HG03066 (cell line): Measurements from ENCODE around the gene JCAD.
"Not testable (repeated sequence)": the region's sequence is repeated elsewhere in the genome, so short reads cannot be mapped to it uniquely, and the experiment has no call there.

ENCODE experiments used
- ATAC-seq: cut with Tn5 transposase; IDR thresholded peaks from one replicate; pipeline ENCODE4 v1.9.1; 2021; ENCODE audit warnings: low read depth; ENCODE audit not compliant: unreplicated experiment

The JCAD gene

GRCh38 chr10:30029164-30029871, 30.1 kb downstream of the JCAD start:
- ATAC-seq: no peak

GRCh38 chr10:30028738-30029030, 30.7 kb downstream of the JCAD start:
- ATAC-seq: no peak

DNA sequence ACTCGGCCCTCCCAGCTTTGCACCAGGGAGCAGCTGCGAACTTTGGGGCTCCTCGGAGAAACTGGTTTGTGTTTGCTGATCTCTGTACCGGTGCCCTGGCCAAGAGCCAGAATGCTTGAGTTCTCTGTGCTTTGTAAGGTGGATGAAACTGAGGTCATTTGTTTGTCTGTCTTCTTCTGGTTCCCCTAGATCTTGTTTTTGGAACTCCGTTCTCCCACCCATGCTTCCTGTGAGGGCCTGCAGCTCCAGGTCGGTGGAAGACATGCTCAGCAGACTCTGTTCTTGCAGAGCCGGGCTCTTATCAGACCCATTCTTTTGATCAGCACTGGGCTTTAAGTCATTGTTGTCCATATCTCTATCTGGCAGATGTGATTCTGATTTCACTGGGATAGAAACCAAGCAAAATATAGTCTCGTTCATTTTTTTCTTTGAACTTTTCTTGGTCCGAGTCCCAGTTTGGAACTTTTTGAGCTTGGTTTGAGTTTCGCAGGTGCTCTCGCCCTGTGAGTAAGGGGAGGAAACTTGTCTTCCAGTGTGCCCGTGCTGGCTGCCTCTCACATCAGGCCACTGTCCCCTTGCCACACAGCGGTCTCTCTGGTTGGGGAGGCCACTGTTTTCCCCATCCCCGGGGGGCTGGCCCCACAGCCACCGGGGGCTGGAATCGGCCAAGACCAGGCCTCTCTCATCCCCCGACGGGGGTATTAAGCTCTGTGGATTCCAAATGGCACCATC, 31.2 kb downstream of the JCAD start:
- ATAC-seq: no peak

- peak; percentile 90 for ATAC-seq
Measured at GRCh38 chr10:30027057-30028005, 32.1 kb downstream of the JCAD start.

DNA sequence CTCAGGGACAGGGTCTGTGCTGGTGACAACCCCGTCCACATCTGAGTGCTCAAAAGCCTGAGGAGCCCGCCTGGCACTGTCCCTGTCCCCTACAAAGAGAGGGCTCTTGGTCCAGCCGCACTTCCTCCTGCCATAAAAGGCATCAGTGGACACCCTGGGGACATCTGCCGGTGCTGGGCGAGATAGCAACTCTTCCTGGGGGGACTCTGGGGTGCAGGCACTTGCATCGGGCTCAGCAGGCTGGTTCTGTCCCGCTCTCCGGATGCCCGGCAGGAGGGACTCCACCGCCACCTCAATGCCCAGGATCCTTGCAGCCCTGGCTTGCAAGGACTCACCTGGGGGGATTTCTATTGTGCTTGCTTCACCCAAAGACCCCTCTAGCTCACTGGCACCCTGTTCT, 32.8 kb downstream of the JCAD start:
- no peak for ATAC-seq

- no peak for ATAC-seq
Measured at GRCh38 chr10:30026080-30026479, 33.3 kb downstream of the JCAD start.

- not testable (repeated sequence) for ATAC-seq
Measured at GRCh38 chr10:30025428-30025827, 34.0 kb downstream of the JCAD start.

GRCh38 chr10:30022590-30022989, 36.8 kb downstream of the JCAD start:
- ATAC-seq: no peak

DNA sequence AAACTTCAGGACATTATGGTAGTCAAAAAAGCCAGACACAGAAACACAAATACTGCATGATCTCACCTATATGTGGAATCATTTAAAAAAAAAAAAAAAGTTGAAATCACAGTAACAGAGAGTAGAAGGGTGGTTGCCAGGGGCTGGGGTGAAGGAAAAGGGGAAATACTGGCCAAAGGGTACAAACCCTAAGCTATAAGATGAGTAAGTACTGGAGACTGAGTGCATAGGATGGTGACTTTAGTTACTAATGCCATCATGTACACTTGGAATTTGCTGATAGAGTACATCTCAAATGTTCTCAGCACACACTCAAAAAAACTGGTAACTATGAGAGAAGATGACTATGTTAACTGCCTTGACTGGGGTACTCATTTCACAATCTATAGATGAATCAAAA, 39.9 kb downstream of the JCAD start:
- ATAC-seq: no peak

DNA sequence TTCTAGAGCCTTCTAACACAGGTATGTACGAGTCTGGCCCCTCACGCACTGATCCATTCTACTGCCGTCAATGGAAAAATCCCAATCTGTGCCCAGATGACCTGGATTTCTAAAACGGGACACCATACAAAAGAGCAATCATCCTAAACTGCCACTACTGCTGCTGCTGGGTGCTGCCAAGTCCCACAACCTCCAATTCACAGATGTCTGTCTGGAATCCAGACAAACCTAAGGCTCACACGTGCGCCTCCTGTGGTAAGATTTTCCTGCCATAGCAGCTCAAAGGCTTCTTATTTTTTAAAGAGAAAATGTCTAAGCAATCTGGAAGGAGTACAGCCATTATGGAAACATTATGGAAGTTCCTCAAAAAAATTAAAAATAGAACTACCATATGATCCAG, 40.9 kb downstream of the JCAD start:
- no peak for ATAC-seq

DNA sequence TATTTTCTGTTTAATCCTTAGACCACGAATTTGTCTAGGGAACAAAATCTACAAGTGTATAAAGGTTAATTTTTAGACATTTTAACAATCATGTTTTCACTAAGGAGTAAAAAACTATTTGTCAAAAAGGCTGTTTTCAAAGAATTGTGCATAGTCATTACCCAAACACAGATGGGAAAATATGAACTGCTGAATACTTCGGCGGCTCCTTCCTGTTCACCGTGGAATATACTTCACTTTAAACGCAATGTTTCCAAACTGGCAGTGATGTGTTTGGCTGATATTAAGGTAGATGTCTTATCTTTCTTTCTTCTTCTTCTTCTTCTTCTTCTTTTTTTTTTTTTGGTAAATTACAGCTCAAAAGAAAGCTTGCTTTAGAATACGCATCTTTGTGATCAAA, 41.4 kb downstream of the JCAD start:
- no peak for ATAC-seq

DNA sequence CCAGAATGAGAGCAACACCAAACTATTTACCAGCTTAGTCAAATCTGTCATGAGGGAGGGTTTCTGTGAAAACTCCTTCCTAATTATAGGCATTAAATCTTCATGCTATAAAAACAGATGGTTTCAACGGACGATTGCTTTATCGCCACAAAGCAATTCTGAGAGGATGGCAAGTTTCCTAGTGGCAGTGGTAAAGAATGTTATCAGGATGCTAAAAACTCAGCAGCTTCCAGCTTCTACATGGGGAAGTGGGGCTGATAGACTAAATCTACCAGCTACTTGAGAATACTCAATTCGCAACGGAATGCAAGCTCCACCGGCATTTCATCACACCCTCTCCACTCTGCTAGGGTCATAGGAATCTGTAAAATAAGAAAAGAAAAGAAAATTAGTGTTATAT, 41.8 kb downstream of the JCAD start:
- ATAC-seq: no peak

DNA sequence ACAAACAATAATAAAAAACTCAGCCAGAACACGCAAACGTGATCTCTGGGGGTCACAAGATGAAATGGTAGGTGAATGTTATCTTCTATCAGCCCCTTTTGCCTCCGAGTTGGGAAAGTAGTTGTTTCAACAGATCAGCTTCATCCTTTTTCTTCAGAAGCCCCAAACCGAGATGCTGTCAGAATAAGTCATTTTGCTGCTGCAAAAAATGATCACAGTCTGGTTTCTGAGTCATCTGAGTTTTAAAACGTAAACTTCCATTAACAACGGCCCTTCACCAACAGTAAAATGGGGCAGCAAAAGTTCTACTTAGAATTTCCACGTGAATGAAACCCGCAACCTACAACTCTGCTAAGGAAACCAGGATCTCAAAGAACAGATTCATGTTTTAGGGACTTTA, 44.9 kb downstream of the JCAD start:
- no peak for ATAC-seq

GRCh38 chr10:30013757-30014156, 45.6 kb downstream of the JCAD start:
- no peak for ATAC-seq

DNA sequence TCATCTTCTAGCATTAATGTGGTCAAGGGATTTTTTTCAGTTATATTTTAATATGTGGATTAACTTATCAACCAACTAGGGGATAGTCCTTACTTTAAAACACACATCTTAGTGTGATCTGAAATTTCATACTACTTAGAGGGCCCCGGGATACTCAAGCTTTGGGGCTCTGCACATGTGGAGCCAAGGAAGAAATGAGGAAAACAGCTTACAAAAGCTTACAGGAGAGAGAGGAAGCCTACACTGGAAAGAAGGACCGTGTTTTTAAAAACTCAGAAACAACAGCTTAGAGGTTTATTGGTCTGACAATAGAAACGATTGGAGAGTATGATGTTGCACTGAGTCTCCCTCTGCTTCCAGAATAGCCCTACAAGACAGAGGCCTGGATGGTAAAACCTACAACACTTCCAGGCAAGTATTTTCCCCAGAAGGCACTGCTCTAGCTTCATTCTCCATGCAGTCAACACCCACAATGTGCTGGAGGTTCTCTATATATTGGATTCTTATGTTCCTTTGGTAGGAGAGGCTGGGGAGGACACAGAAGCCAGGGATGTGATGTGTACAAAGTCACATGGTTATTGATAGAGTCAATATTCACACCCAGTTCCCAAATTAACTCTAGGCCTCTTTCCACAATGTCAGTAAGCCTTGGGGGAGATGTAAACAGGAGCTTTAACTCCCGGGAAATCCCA, 47.3 kb downstream of the JCAD start:
- no peak for ATAC-seq

DNA sequence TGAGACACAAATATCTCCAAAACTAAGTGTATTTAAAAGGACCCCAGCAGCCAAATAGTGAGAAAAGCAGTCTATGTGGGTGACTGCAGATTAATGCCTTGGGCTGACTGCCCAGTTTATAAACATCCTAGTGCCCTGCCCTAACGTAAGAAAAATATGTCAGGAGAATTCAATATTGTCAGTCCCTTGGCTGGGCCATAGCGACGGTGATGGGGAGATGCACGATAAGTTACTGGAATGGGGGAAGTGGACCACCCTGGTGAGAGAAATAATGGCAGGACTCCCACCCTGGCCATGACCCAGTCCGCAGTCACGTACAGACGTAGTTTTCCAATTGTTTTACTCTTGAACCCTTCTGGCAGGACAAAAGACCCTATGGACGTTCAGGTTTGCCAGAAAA, 48.0 kb downstream of the JCAD start:
- no peak for ATAC-seq

GRCh38 chr10:30007406-30007805, 52.0 kb downstream of the JCAD start:
- no peak for ATAC-seq

DNA sequence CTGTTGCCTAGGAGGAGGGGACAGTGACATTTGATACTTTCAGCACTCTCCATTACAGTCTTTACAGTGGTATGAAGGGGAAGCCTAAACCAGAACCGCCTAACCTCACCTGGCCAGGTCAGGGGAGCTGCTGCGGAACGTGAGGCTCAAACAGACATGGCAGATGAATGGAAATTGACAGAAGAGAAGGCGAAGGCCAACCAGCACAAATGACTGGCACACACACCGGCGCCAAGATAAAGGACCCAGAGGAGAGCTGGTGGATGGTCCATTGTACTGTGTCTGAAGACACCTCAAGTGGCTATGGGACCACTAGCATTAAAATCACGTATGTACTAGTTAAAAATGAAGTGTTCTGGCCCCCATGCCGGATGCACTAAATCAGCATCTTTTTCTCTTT, 53.0 kb downstream of the JCAD start:
- ATAC-seq: no peak

- not testable (repeated sequence) for ATAC-seq
Measured at GRCh38 chr10:30005116-30005515, 54.3 kb downstream of the JCAD start.

GRCh38 chr10:30002426-30003266, 56.7 kb downstream of the JCAD start:
- no peak for ATAC-seq
